ENCODE results near the gene SEZ6. TPM values are rescaled to one million over a fixed set of nuclear protein-coding genes. Genes with fewer than 3 reads are reported as not detected.

SEZ6 gene
- total RNA-seq, 1 donor from 2014 or later = not detected

DNA sequence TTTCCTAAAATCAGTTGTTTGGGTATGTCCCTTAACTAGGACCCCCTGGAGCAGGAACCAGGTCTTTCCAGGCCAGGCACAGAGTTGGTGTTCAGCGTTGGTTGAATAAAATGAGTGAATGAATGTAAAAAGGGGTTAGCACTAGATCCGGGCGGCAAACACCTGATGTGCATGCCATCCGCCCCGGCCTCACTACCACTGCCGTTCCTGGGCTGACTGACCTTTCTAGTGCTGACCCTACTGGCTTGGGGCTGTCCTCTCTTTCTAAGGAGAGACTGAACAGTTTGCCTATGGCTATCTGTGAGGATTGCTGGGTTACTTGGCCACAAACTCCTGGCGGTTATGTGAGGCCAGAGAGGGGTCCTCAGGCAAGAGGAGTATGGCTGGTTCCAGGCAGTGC lies 44.4 kb downstream of the SEZ6 start:
- FAIRE-seq = no peak
- Histone ChIP-seq H3K27me3 (ENCODE audit: control insufficient read depth, insufficient read depth, low read length) (peaks cover 2% of the 10 kb centered on the region), H3K36me3 (ENCODE audit: control insufficient read depth, insufficient read depth, low read length) (no peaks in the 10 kb centered on the region), H3K4me3 (ENCODE audit: low read depth, low read length) (no peak overlapping the region)
- TF ChIP-seq, protein P1, sequence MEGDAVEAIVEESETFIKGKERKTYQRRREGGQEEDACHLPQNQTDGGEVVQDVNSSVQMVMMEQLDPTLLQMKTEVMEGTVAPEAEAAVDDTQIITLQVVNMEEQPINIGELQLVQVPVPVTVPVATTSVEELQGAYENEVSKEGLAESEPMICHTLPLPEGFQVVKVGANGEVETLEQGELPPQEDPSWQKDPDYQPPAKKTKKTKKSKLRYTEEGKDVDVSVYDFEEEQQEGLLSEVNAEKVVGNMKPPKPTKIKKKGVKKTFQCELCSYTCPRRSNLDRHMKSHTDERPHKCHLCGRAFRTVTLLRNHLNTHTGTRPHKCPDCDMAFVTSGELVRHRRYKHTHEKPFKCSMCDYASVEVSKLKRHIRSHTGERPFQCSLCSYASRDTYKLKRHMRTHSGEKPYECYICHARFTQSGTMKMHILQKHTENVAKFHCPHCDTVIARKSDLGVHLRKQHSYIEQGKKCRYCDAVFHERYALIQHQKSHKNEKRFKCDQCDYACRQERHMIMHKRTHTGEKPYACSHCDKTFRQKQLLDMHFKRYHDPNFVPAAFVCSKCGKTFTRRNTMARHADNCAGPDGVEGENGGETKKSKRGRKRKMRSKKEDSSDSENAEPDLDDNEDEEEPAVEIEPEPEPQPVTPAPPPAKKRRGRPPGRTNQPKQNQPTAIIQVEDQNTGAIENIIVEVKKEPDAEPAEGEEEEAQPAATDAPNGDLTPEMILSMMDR (IDR thresholded peaks at IDR 0.05; ENCODE audit: insufficient read depth, low read length, severe bottlenecking) = no peak
- no peak for DNase-seq (ENCODE audit: low read depth)

DNA sequence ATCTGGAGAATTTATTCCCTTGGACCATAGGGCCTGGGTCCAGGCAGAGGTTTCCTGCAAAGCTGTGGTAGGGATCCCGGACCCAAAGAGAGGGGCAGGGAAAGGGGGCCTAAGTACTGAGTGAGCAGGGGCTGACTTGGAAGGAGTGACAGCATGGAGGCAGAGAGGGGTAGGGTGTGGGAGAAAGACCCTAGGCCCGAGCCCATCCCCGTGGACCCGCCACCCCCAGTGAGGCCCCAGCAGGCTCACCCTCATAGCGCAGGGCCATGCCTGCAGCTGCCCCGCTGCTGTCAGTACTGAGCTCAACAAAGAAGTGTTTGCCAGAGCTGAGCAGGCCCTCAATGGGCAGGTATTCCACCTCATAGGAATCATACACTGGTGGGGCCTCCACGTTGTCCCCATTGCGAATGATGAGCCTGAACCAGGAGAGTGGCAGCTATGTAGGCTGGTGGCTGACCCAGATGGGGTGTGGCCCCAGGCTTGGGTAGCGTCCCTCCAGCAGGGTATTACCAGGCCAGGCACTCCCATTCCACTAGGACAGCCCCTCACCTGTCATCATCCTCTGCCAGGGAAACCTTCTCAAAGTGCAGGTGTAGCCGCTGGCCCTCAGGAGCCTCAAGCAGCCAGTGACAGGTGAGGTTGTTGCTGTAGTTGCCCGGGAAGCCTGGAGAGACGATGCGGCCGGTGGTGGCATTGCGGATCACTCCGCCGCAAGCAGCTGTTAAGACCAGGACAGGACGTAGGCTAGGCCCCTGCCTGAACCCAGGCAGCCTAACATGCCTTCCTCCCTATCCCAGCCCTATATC lies 45.4 kb downstream of the SEZ6 start:
- H3K4me3 ChIP-seq (ENCODE audit: low read depth, low read length) = no peak overlapping the region
- FAIRE-seq = no peak
- H3K36me3 ChIP-seq (ENCODE audit: control insufficient read depth, insufficient read depth, low read length) = no peaks in the 10 kb centered on the region
- DNase-seq (ENCODE audit: low read depth) = no peak
- peaks cover 2% of the 10 kb centered on the region for H3K27me3 ChIP-seq (ENCODE audit: control insufficient read depth, insufficient read depth, low read length)
- TF ChIP-seq, protein P1 (IDR thresholded peaks at IDR 0.05; ENCODE audit: insufficient read depth, low read length, severe bottlenecking) = no peak

DNA sequence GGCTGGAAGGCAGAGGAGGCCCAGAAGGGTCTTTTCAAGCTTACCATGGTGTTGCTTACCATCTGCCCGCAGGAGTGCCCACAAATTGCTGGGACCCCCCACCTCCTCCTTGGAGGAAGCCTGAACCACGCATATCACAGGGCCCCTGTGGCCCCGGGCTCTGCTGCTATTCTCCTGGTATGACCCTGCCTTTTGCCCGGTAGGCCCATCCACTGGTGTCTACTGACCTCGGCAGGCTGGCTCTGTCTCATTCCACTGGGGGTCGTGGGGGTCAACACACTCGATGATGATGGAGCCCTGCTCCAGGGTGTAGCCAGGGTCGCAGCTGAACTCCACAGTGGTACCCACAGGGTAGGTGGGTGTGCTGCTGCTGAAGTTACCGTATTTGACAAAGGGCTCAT lies 46.4 kb downstream of the SEZ6 start:
- FAIRE-seq (no peak), DNase-seq (ENCODE audit: low read depth) (no peak)
- no peaks in the 10 kb centered on the region for H3K36me3 ChIP-seq (ENCODE audit: control insufficient read depth, insufficient read depth, low read length)
- no peak overlapping the region for H3K4me3 ChIP-seq (ENCODE audit: low read depth, low read length)
- peaks cover 2% of the 10 kb centered on the region for H3K27me3 ChIP-seq (ENCODE audit: control insufficient read depth, insufficient read depth, low read length)
- TF ChIP-seq, protein P1 (IDR thresholded peaks at IDR 0.05; ENCODE audit: insufficient read depth, low read length, severe bottlenecking) = no peak

DNA sequence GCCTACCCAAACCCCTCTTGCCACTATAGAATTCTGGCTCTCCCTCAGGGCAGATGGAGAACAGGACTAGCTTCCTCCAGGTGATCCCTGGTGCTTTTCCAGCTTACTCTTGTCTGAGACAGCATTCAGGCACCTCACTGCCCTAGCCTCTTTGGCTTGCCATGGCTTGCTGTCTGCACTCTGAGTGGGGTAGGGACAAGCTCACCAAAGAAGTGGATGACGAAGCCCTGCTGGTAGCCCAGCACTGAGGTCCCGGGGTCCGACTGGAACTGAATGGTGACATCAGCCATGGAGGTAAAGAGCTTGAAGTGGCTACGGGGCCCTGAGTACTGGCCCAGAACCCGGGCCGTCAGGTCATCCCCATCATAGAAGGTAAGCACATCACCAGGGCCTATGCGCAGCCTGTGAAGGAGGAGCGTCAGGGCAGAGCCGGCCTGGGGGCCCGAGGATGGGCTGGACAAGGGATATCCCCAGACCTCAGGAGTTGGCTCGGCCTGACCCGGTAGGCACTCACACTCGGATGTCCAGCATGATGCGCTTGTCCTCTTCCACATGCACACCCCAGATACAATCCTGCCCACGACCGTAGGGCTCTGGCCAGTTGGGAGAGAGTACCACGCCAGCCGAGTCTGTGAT lies 46.9 kb downstream of the SEZ6 start:
- TF ChIP-seq, protein P1 (IDR thresholded peaks at IDR 0.05; ENCODE audit: insufficient read depth, low read length, severe bottlenecking) = no peak
- FAIRE-seq (no peak), DNase-seq (ENCODE audit: low read depth) (no peak)
- no peaks in the 10 kb centered on the region for H3K36me3 ChIP-seq (ENCODE audit: control insufficient read depth, insufficient read depth, low read length)
- no peak overlapping the region for H3K4me3 ChIP-seq (ENCODE audit: low read depth, low read length)
- peaks cover 2% of the 10 kb centered on the region for H3K27me3 ChIP-seq (ENCODE audit: control insufficient read depth, insufficient read depth, low read length)

DNA sequence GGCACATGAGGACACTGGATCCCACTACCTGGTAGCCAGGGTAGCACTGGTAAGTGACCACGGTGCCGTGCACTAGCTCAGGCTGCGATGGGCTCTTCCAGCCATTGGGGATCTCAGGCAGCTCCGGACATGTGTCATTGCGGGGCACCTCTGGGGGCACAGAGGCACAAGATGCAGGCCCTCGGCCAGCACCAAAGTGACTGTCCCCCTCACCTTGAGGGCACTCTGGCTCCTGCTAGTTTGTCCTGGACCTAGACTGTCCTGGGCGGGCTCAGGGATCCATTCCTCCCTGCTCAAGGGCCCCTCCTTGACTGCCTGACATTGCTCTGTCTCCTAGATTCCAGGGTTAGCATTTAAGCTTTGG lies 47.9 kb downstream of the SEZ6 start:
- TF ChIP-seq, protein P1 (IDR thresholded peaks at IDR 0.05; ENCODE audit: insufficient read depth, low read length, severe bottlenecking) = no peak
- H3K4me3 ChIP-seq (ENCODE audit: low read depth, low read length) = no peak overlapping the region
- H3K36me3 ChIP-seq (ENCODE audit: control insufficient read depth, insufficient read depth, low read length) = no peaks in the 10 kb centered on the region
- FAIRE-seq (no peak), DNase-seq (ENCODE audit: low read depth) (no peak)
- H3K27me3 ChIP-seq (ENCODE audit: control insufficient read depth, insufficient read depth, low read length) = no peaks in the 10 kb centered on the region
